HG02938 (cell line): ENCODE measurements around the gene FAM200B.
A peak's percentile ranks its signal among the peaks of the same experiment; 100 is the strongest.

Source experiments
- ATAC-seq: cut with Tn5 transposase; IDR thresholded peaks from one replicate; pipeline ENCODE4 v1.9.1; 2021; ENCODE audit warnings: mild to moderate bottlenecking, moderate library complexity; ENCODE audit not compliant: unreplicated experiment

FAM200B gene

DNA sequence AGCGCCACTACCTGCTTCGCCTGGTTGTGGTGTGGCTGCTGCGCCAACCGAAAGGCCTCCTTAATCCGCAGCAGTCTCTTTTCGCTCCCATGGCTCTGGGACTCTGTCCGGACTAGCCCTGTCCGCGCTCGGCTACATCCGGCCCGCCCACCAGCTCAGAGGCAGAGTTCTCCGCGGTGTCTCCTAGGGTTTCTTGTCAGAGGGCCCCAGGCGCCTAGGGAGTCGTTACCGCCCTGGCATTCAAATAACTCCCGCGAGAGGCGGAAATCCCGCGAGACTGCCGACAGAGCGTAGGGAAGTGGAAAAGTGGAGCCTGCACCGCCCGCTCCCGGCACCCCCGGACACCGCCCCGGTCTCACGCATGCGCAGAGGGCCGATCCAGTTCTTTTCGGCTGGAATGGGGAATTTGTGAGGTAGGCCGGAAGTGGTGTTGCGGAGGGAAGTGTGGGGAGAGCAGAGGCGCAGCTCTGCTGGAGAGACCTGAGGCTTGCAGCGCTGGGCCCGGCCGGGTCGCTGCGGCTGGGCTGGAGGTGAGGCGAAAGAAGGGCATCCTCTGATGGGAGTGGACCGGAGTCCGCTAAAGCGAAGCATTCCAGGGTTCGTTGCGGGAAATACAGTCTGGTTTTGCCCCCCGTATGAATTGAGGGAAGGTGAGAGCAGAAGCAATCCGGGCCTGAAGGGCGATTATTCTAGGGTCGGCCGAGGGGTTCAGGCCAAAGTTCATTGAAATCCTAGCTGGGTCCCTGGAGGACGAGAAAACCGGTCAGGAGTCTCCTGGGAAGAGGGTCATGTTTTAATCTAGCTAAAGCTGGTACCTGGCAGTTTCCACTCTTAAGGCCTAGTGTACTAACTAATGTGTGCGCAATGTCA is at the start of gene FAM200B:
FAM200B (plus strand) TSS at position 456 of the 870 bp plus-strand sequence. CDS start 5,151 bp downstream, outside the sequence.
- ATAC-seq = peak; percentile 88

DNA sequence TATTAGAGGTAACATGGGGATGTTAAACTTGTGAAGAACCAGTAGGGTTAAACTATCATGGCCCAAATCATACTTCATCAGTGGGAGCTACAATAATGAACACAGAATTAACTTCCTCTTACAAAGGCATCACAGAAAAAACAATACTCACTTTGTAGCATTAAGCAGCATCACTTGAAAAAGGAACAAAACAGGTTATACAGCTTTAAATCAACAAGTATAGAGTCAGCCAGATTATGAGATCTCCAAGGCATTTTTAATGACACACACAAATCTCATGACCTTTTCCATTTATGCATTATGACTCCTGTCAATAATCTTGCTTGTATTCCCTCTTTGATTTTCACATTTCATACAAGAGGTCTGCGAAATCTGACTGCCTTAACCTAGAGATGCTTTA is 44.8 kb upstream of the FAM200B start:
- no peak for ATAC-seq

DNA sequence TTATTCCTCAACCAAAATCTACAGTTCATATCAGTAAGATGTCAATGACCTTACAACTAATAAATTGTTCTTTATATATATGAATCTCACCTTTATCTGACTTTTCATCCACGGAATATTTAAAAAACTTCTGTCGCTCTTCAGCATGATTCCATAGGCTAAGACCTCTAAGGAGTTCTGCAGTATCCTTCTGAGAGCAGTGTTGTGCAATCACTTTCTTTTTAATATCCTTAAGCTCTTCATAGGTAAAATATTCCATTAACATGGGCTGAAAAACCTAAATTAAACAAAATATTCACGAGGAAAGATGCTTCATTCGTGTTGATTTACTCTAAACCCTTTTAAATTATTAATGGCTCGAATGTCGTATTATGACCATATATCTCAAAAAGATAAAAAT is 43.2 kb upstream of the FAM200B start:
- ATAC-seq = no peak

DNA sequence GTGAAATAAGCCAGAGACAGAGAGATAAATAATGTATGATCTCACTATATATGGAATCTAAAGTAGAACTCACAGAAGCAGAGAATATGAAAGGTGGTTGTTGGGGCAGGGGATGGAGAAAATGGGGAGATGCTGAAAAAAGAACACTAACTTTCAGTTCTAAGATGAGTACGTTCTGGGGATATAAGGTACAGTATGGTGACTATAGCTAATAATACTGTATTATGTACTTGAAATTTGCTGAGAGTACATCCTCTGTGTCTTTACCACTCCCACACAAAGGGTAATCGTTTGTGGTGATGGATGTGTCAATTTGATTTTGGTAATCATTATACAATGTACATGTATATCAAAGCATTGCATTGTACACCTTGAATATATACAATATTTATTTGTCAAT is 33.0 kb upstream of the FAM200B start:
- peak; percentile 54 for ATAC-seq

DNA sequence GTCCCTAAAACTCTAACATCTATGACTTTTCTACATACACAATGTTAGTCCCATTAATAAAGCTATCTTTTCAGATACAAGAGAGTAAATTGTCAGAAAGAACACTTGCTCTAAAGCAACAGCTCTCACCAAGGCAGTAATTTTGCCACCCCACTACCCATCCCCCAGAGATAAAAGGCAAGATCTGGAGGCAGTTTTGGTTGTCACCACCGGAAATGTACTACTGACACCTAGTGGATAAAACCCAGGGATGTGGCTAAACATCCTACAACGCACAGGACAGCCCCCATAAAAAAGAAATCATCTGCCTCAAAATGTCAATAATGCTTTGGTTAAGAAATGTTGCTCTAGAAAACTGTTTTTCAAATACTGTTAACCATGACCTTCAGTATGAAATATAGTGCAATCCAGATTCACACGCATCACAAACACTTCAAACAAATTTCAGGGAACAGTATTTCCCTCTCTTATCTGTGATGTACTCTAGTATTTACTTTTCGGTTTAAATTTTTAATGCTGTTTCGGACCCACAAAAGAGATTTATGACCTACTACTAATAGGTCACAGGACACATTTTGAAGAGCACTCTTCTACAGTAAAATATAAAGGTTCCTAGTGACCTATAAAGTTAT is 31.6 kb upstream of the FAM200B start:
- ATAC-seq = peak; percentile 34

DNA sequence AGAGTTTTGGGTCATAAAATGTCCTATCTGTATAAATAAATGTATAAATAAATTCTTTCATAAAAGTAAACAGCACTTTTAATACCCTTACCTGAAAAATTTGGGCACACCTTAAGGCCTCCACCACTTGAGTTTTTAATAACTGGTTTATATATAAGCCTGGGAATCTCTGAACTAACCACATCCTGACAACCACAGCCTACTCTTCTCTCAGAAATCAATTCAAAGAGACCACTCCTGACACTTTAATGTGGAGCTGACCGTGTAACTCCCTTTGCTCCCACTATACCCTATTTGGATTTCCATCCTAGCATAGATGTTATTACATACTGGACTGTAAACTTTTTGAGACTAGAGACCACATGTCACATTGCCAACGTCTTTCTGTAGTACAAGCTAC is 30.0 kb upstream of the FAM200B start:
- no peak for ATAC-seq

DNA sequence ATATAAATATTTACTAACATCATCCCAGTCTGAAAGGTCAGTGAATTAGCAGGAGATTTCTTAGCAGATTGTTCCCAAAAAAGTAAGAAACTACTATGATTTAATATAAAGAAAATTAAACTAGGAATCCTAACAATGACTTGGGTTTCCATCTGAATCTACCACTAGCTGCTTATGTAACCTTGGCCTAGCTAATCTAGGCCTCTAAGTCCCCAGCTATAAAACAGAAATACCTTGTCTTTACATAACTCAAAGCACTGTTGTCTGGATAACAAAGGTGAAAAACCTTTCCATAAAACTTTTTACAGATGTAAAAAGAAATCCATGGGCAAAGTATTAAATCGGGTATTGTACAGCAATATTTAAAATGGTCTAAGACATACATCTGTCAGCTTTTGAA is 29.4 kb upstream of the FAM200B start:
- ATAC-seq = no peak

DNA sequence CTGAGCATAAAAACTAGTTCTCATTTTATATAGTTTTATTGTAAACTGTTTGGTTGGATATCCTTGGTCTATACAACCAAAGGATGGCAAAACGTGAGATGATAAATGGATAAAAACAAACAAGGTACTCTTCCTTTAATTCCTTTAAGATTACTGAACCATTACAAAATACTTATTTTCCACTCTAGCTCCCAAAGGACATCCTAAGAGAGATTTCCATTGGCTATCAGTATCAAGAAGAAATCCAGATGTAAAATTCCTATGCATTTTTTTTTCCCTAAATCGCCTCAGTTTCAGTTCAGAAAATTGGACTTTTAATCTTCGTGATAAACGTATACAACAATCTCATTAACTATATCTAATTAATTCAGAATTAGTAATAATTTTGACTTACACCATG is 28.8 kb upstream of the FAM200B start:
- ATAC-seq = no peak

DNA sequence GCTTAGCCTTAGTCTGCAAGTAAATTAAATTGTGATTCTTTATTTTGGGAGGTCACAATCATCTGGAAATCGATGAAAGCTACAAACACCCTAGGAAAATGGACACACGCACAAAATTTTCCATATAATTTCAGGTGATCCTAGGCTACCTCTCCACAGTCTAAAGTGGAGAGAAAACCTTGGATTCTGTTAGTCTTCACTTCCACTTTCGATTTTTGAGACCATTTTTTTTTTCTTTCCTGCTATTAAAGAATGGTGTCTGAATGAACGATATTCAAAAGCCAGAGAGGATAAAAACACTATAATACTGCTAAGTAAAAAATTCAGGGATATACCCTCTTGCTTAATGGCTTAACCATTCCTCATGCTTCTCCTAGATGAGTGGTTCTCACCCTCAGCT is 28.2 kb upstream of the FAM200B start:
- no peak for ATAC-seq

DNA sequence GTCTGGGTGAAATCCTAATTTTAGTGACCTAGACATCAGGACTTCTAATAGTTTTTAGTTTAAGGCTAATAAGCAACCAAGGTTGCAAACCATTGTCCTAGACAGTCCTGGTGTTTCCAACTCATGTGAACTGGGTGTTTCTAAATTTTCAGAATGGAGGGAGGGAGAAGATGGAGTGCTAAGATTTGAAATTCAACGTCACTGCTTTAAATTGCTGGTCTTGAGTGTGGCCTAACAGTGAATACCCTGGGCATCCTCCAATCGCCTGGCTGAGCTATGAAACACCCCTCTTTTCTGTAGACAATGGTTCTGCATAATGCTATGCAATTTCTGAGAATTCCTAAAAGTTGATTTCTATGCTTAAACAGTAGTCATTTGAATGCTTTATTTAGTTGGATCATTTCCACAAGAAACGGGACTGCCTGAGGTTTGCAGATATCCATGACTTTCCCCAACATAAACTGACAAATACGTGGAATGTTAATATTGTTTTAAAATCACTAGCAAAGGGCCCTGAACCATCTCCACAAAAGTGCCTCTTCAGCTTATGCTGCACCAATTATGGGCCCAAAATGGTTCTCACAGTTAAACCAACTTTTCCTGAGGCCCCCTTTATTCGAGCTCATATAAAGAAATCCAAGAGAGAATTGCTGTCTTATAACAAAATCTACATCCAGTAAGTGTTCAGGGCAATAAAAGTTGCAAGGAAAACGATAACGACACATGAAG is 27.6 kb upstream of the FAM200B start:
- peak; percentile 31 for ATAC-seq

DNA sequence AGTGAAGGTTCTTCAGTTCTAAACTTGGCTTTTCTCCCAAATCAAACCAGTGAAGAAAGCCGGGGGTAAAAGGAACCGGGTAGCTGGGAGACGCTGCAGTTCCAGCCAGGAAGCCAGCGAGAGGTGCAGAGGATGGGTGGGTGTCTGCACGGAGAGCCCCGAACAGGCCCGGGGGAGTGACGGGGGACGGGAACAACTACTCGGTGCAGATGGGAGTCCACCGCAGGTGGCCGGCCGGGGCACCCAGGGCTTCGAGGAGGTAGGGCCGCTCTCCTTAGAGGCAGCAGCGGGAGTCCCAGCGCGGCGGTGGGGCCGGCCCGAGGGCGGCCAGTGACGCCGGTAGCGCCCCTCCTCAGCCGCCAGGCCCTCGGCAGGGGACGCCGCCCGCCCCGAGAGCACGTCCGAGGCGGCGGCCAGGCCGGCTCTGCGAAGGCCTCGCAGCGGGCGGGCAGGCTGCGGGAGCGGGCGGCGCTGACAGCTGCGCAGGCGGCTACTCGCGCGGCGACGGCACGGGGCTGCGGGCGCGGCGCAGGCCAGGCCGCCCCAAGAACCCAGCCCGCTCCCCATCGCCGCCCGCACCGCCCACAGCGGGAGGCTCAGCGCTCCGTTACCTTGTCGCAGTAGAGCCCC is 26.9 kb upstream of the FAM200B start:
- ATAC-seq = peak; percentile 45

DNA sequence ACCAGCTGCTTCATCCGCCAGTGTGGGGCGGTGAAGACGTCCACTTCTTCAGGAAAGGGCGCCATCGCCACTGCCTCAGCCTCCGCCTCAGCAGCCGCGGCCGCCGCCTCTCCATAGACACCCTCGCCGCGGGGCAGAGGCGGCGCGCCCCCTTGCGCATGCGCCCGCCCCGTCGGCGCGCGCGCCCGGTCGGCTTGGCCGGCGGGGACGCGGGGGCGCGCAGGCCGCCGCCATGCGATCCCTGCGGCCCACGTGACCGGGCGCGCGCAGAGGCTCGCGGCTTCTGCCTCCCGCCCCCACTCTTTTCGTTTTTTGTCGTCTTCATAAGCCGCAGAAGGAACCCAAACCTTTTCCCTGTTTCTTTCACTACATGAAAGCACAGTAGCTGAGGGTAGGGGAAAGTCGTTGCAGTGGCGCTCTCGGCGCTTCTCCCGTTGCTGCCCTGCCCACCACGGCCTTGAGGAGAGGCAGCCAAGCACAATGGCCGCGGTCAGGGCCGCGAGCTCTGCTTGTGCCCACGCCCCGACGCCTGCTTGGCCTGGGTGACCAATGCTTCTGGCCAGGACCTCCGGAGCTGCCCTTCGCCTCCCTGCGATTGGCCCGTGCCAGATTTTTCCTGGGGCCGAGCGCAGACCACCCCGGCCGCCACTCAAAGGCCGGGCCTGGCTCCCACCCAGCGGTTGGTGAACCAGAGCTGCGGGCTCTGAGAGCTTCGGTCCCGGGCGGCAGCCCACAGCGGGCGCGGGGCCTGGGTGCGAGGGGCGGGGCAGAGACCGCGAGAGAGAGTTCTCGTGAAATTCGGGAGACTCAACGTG is 26.2 kb upstream of the FAM200B start, which contains the start of gene FBXL5:
FBXL5 (minus strand) TSS at position 135 of the 815 bp plus-strand sequence; CDS start at position 65, 70 bp downstream.
- peak; percentile 58 for ATAC-seq

DNA sequence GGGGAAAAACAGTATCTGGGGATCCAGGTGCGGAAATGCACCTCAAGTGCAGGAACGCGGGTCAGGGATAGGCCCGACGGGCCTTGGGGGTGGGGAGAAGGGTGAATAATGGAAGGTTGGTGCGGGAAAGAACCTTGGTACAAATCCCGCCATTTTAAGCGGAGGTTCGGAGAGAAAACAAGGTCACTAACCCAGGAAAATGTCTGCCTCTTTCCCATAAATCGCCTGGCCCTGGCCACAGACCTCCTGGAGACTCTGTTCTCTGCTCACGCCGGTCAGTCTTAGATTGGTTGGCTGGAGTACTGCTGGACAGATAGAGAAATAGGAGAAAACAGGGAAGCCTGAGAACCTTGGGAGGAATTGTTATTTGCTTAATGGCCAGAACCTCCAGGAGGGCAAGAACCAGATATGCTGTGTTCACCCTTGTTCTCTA is 25.6 kb upstream of the FAM200B start:
- ATAC-seq = no peak

DNA sequence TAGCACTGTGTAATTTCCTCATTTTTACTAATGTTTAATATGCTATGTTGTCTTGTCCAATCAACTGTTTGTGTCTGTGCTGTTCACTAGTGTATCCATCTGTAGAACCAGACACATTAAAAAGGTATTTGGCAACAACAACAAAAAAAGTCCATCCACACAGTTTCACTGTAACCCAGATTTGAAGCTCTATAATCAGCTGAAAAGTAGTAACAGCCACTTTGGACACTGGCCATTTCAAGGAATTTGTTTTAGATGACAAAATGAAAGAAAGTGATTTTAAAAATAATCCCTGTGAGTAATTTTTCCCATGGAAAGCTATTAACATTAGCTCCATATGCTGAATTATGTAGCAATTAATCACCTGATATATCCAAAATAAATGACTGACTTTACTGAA is 24.3 kb upstream of the FAM200B start:
- ATAC-seq = no peak

DNA sequence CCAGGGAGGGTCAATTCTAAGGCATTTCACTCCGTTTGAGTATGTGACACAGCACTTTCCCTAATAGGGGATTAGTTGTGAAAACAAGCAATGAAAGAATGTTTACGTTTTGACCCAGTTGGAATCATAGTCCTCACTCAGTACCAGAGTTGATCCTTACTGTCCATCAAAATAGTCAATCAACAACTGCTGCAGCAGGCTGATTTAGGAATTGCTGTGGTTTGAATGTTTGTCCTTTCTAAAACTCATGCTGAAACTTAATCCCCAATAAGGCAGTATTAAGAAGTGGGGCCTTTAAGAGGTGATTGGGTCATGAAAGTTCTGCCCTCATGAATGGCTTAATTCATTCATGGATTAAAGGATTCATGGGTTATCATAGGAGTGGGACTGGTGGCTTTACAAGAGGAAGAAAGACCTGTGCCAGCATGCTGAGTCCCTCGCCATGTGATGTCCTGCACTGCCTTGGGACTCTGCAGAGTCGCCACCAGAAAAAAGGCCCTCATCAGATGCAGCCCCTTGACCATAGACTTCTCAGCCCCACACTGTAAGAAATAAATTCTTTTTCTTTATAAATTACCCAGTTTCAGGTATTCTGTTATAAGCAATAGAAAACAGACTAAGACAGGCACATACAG is 23.4 kb upstream of the FAM200B start:
- no peak for ATAC-seq

DNA sequence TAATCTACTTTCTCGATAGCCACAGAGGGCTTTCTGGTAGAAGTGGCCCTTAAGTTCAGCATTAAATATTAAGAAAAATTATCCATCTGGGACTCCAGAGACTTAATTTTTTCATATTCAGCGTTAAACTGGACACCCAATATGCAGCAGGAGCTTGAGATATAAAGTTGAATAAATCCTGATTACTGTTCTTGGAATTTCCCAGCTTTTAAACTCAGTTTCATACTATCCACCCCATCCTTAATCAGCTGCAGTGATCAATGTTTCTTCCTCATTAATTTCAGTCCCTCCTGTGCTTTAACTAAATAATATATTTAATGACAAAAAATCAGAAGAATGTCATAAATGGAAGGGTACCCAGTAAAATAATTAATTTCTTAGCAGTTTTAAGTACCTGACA is 22.8 kb upstream of the FAM200B start:
- no peak for ATAC-seq

DNA sequence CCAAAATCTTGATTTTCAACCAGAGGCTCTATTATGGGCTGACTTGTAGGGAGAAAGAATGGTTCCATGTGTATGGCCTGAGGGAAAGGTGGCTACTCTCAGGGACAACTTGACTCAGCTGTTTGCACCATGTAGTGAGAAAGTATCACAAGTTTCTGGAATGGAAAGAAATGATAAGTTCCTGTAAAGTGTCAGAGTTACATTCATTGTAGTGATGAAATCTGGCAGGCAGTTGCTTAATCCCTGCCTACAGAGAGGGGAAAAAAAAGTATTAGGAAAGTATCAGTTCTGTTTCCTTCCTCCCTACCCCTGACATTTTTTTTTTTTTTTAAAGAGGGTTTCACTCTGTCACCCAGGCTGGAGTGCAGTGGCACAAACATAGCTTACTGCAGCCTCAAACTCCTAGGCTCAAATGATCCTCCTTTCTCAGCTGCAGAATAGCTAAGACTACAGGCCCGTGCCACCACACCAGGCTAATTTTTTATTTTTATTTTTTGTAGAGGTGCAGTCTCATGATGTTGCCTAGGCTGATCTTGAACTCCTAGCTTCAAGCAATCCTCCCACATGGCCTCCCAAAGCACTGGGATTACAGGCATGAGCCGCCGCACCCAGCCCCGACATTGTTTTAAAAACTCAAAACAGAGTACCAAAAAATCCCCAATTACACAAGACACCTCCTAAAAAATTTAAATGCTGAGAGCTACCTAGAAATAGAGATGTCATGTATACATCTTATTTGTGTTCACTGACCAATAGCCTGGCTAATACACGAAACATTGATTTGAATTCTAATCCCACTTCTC is 21.7 kb upstream of the FAM200B start:
- ATAC-seq = no peak

DNA sequence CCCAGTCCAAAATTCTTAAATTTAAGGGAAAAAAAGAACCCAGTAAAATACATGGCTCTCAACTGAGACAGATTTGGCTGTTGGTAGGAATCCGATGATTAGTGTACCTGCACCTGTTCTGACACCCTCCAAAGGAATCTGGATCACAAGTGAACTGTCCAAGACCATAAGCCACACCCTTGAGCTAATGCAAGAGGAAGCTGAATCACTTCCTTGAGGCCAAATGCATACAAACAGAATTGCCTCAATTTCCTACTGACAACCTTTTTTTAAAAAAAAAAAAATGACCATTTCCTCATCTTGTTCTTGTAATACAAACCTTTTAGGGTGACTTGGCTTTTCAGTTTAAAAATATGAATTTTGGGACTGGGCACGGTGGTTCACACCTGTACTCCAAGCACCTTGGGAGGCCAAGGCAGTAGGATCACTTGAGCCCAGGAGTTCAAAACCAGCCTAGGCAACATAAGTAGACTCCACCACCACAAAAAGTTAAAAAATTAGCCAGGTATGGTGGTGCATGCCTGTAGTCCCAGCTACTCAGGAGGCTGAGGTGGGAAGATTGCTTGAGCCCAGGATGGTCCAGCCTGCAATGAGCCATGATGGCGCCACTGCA is 15.8 kb upstream of the FAM200B start:
- ATAC-seq = no peak
